GM13976 (cell line): Measurements from ENCODE around the gene EFCAB5.
A peak's percentile ranks its signal among the peaks of the same experiment; 100 is the strongest.
"Not testable (repeated sequence)": the region's sequence is repeated elsewhere in the genome, so short reads cannot be mapped to it uniquely, and the experiment has no call there.

Source experiments
- DNase-seq: peaks from one replicate; pipeline ENCODE4 v3.0.0; 2012; ENCODE audit warnings: low spot score
- CTCF ChIP-seq: IDR thresholded peaks from 2 replicates; pipeline ENCODE4 v1.5.1; 2012; ENCODE audit warnings: borderline replicate concordance, mild to moderate bottlenecking; ENCODE audit not compliant: insufficient read depth; ENCODE audit errors: extremely low read depth, missing control alignments, control extremely low read depth
- in situ Hi-C: fragments of 300-500 bp; cut with MboI; formaldehyde crosslinking; loops from one replicate; pipeline ENCODE4 v1.12.0; 2022; ENCODE audit warnings: low sequenced_read_pairs, mixed read lengths, inconsistent platforms; ENCODE audit not compliant: unreplicated experiment

The EFCAB5 gene

GRCh38 chr17:30031214-30031869, 89.9 kb downstream of the EFCAB5 start:
- TF ChIP-seq CTCF, result no peak
- DNase-seq, result peak; percentile 35
- in situ Hi-C loops, result no loop called here

DNA sequence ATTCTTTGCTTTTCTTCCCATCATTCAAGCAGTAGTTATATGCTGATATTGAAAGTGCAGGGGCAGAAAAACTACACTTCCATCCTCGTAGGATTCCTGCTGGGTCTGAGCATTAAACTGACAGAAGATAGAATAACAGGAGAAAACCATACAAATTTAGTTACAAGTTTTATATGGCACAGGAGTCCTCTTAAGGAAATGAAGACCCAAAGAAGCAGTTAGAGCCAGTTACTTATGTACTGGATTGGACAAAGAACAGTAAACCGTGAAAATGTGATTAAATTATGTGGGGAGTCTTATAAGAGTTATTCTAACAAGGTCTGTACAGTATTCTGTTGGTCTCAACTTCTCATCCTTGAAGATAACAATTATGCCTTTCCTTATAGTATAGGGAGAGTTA, 93.9 kb downstream of the EFCAB5 start:
- no peak for DNase-seq
- TF ChIP-seq CTCF, result no peak
- in situ Hi-C loops, result no loop called here

DNA sequence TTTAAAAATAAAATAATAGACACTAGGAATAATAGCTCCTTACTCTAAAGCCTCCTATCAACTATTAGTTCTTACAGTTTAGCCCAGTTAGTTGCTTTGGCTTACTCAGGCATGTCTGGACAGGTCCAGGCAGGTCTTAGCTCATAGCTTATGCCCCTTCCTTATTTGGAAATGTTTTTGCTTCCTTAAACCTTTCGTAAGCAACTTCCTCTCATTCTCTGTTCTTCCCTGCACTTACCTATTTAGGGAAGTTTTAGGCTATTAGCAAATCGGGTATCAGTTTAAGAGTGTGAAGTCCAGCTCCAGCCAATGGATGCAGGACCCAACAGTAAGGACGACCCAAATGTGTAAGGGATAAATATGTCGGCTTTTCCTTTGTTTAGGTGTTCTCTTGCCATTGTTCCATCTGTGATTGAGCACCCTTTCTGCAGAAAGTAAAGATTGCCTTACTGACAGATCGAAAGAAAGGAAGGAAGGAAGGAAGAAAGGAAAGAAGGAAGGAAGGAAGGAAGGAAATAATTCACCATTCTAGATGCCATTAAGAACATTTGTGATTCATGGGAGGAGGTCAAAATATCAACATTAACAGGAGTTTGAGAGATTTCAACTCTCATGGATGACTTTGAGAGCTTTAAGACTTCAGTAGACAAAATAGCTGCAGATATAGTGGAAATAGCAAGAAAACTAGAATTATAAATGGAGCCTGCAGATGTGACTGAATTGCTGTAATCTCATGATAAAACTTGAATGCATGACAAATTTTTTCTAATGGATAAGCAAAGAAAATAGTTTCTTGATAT, 99.5 kb downstream of the EFCAB5 start:
- DNase-seq, in situ Hi-C loops: not testable (repeated sequence)

GRCh38 chr17:30041551-30041950, 100.1 kb downstream of the EFCAB5 start:
- TF ChIP-seq CTCF, result no peak
- in situ Hi-C loops, result no loop called here

DNA sequence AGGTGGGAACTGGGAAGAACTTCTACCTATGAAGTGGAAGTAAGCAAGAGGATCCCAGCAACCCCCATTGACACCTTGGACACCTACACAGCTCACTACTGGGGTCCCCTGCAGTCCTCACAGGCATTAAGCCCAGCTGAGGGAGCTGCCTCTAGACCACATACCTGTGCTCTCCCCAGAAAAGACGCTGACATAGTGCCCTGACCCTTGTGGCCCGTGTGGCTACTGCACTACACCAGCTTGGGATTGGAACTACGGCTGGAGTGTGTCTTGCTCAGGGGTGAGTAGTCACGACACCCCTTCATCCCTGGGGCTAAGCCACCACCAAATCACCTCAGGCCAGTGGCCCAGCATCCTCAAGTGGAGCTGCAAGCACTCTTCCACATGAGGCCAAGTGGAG, 120.9 kb downstream of the EFCAB5 start:
- DNase-seq, result no peak
- no peak for TF ChIP-seq CTCF
- in situ Hi-C loops, result no loop called here

More at GRCh38 chr17:30041551-30041950, 100.1 kb downstream of the EFCAB5 start:
- DNase-seq, result no peak

- in situ Hi-C loops, result no loop called here
- DNase-seq, result no peak
- no peak for TF ChIP-seq CTCF
Observed at GRCh38 chr17:30064738-30065137, 123.3 kb downstream of the EFCAB5 start.

DNA sequence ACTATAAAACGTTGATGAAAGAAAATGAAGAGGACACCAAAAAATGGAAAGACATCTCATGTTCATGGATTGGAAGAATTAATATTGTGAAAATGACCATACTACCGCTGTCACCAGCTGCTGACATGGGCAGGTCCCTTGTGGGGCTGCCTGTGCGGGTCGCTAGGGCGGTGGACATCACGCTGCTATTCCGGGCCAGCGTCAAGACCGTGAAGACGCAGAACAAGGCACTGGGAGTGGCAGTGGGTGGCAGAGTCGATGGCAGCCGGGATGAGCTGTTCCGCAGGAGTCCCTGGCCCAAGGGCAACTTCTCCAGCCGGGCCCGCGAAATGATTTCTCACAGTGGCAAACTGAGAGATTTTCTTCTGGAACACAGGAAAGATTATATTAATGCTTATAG, 127.0 kb downstream of the EFCAB5 start:
- no peak for DNase-seq
- in situ Hi-C loops, result no loop called here

More for the DNA sequence above, 127.0 kb downstream of the EFCAB5 start:
- no peak for TF ChIP-seq CTCF
